Breast epithelium (tissue), 3 donors: ENCODE data around the gene LYPD4.

Source experiments
- CTCF ChIP-seq, 3 donors: fragments of 450-650 bp; IDR thresholded peaks; one replicate each; pipeline ENCODE4 v1.5.1; 2016 to 2017; ENCODE audit warnings: antibody characterized with exemption in 3 of 3, mild to moderate bottlenecking in 3 of 3, moderate library complexity in 3 of 3
- POLR2A ChIP-seq: fragments of 450-650 bp; IDR thresholded peaks from one replicate; pipeline ENCODE4 v1.6.1; 2016; ENCODE audit warnings: antibody characterized with exemption, mild to moderate bottlenecking, moderate library complexity
- POLR2AphosphoS5 ChIP-seq, 3 donors: sonication (generic); formaldehyde crosslinking; IDR thresholded peaks; one replicate each; pipeline ENCODE4 v1.6.1; 2017; ENCODE audit warnings: antibody characterized with exemption in 3 of 3

GRCh38 chr19:41845051-41845590 is 638 bp upstream of the LYPD4 start:
- TF ChIP-seq CTCF (IDR thresholded peaks at IDR 0.05) = no peak
- TF ChIP-seq POLR2A = no peak
- no peak for TF ChIP-seq POLR2AphosphoS5 (IDR thresholded peaks at IDR 0.05)
